GM12878 (cell line): ENCODE data around the gene NEU4. TPM values are rescaled to one million over a fixed set of nuclear protein-coding genes. Genes with fewer than 3 reads are reported as not detected.

Experiments
- ATAC-seq: fragments of 200-7000 bp; cut with Tn5 transposase; 3 replicates; pipeline ENCODE4 v1.9.1; 2020; ENCODE audit warnings: mild to moderate bottlenecking, moderate library complexity
- BruUV-seq: library from RNA; stranded (reverse); fragments of 400-500 nt; replicated peaks from 2 replicates; lab custom pipeline; 2021; lab: Mats Ljungman, UMichigan
- CTCF ChIA-PET: fragments of 300-600 bp; sonication (Branson Sonifier 250); formaldehyde crosslinking; extraction: SDS; loops from one replicate; lab custom pipeline; 2021; ENCODE audit warnings: inconsistent platforms; lab: Yijun Ruan, JAX
- POLR2A ChIA-PET: fragments of 350-600 bp; formaldehyde crosslinking; extraction: SDS; loops from one replicate; lab custom pipeline; 2021; ENCODE audit warnings: inconsistent platforms; lab: Charles Lee
- RAD21 ChIA-PET: fragments of 300-600 bp; sonication (Branson Sonifier 250); formaldehyde crosslinking; loops from one replicate; lab custom pipeline; 2023; ENCODE audit warnings: antibody characterized with exemption; ENCODE audit not compliant: unreplicated experiment; lab: Charles Lee
- SMC1A ChIA-PET: fragments of 300-600 bp; sonication (Branson Sonifier 250); formaldehyde crosslinking; loops from one replicate; lab custom pipeline; 2023; ENCODE audit not compliant: unreplicated experiment, uncharacterized antibody; lab: Charles Lee
- DNase-seq: peaks from one replicate; pipeline ENCODE4 v3.0.0-alpha.2; 2011; ENCODE audit warnings: low read depth, low spot score
- FAIRE-seq: peaks from 3 replicates; lab custom pipeline; 2011; peaks lifted over from hg19 to GRCh38; lab: Jason Lieb, UNC
- H2AFZ ChIP-seq: 2 replicates; pipeline ENCODE4 v1.6.0; 2011; ENCODE audit warnings: low read depth, low read length, control low read depth; ENCODE audit not compliant: control insufficient read depth
- H3K27ac ChIP-seq: 2 replicates; pipeline ENCODE4 v1.5.1; 2011; ENCODE audit warnings: control low read depth; ENCODE audit not compliant: control insufficient read depth, insufficient read depth
- H3K27me3 ChIP-seq, 2 experiments: replicated peaks in 1 of 2; 2 replicates each; pipeline versions ENCODE4 v1.6.0 to v1.6.1; 2011; ENCODE audit warnings: low read length in 1 of 2; ENCODE audit not compliant: control insufficient read depth in 2 of 2, insufficient read depth in 2 of 2
- H3K36me3 ChIP-seq, 2 experiments: 2 replicates each; pipeline ENCODE4 v1.5.1; 2011; ENCODE audit warnings: low read length in 1 of 2; ENCODE audit not compliant: control insufficient read depth in 2 of 2, insufficient read depth in 2 of 2
- H3K4me1 ChIP-seq: 2 replicates; pipeline ENCODE4 v1.6.1; 2011; ENCODE audit warnings: mild to moderate bottlenecking, low read length, moderate library complexity, mixed read lengths; ENCODE audit not compliant: control insufficient read depth, insufficient read depth
- H3K4me2 ChIP-seq: 2 replicates; pipeline ENCODE4 v1.6.0; 2011; ENCODE audit warnings: control low read depth; ENCODE audit not compliant: control insufficient read depth, insufficient read depth
- H3K4me3 ChIP-seq: fragments of 200-600 bp; sonication (generic); 2 replicates; pipeline ENCODE4 v1.5.1; 2016
- H3K79me2 ChIP-seq: 2 replicates; pipeline ENCODE4 v1.6.0; 2011; ENCODE audit warnings: low read length; ENCODE audit not compliant: control insufficient read depth, insufficient read depth
- H3K9ac ChIP-seq: 2 replicates; pipeline ENCODE4 v1.8.0; 2011; ENCODE audit warnings: low read length, control low read depth, mixed read lengths; ENCODE audit not compliant: control insufficient read depth, insufficient read depth
- H3K9me3 ChIP-seq: replicated peaks from 3 replicates; pipeline ENCODE4 v1.5.1; 2011; ENCODE audit warnings: mild to moderate bottlenecking, low read length; ENCODE audit not compliant: control insufficient read depth, insufficient read depth
- H4K20me1 ChIP-seq: 2 replicates; pipeline ENCODE4 v1.6.0; 2011; ENCODE audit not compliant: control insufficient read depth, insufficient read depth
- CBFB ChIP-seq: IDR thresholded peaks from 2 replicates; pipeline ENCODE4 v1.6.1; 2016; ENCODE audit warnings: antibody characterized with exemption, low read depth
- CREM ChIP-seq: IDR thresholded peaks from 2 replicates; pipeline ENCODE4 v1.6.1; 2014; ENCODE audit warnings: antibody characterized with exemption, low read depth
- FOXK2 ChIP-seq: fragments of 450-650 bp; IDR thresholded peaks from 2 replicates; pipeline ENCODE4 v1.6.1; 2017; ENCODE audit warnings: mild to moderate bottlenecking, moderate library complexity
- HDAC2 ChIP-seq: fragments of 200-600 bp; sonication (generic); IDR thresholded peaks from 2 replicates; pipeline ENCODE4 v1.6.1; 2017
- HDGF ChIP-seq: fragments of 450-650 bp; IDR thresholded peaks from 2 replicates; pipeline ENCODE4 v1.6.1; 2016; ENCODE audit warnings: antibody characterized with exemption
- LARP7 ChIP-seq: fragments of 450-650 bp; IDR thresholded peaks from 2 replicates; pipeline ENCODE4 v1.6.1; 2017; ENCODE audit warnings: mild to moderate bottlenecking
- MYC ChIP-seq: IDR thresholded peaks from 2 replicates; pipeline ENCODE4 v1.6.1; 2011; ENCODE audit warnings: mild to moderate bottlenecking, low read length, moderate library complexity, inconsistent platforms; ENCODE audit not compliant: insufficient read depth, insufficient replicate concordance, insufficient read length, severe bottlenecking
- PAX8 ChIP-seq: fragments of 450-650 bp; IDR thresholded peaks from 2 replicates; pipeline ENCODE4 v1.6.1; 2017; ENCODE audit warnings: mild to moderate bottlenecking, moderate library complexity
- RAD51 ChIP-seq: fragments of 450-650 bp; IDR thresholded peaks from 2 replicates; pipeline ENCODE4 v1.6.1; 2016; ENCODE audit warnings: moderate library complexity, mild to moderate bottlenecking, inconsistent platforms
- SMARCA5 ChIP-seq: fragments of 450-650 bp; IDR thresholded peaks from 2 replicates; pipeline ENCODE4 v1.6.1; 2017; ENCODE audit warnings: mild to moderate bottlenecking
- ZNF622 ChIP-seq: fragments of 450-650 bp; IDR thresholded peaks from 2 replicates; pipeline ENCODE4 v1.6.1; 2017; ENCODE audit warnings: mild to moderate bottlenecking, inconsistent platforms
- WGBS: methylation state at CpG from one replicate; pipeline ENCODE4 v1.1.6; 2016; ENCODE audit warnings: low lambda C conversion rate; ENCODE audit not compliant: insufficient replicate concordance, insufficient coverage; ENCODE audit errors: missing lambda C conversion rate; 5-methylcytosine and 5-hydroxymethylcytosine counted together
- in situ Hi-C: fragments of 300-500 bp; cut with MboI; formaldehyde crosslinking; loops from 9 replicates; pipeline ENCODE4 v1.14.3; 2018; ENCODE audit warnings: mixed read lengths
- intact Hi-C: fragments of 100-400 bp; cut with micrococcal nuclease; formaldehyde crosslinking; loops from one replicate; pipeline ENCODE4 v1.14.2; 2022; ENCODE audit not compliant: unreplicated experiment
- polyA plus RNA-seq, 11 experiments: library from polyadenylated mRNA; depleted of rRNA in 4 of 11; unstranded in 6 of 11; stranded (reverse) in 5 of 11; fragments of >200 nt; fragmentation: Nextera tagmentation in 4 of 11; fragmentation: Illumina TruSeq in 1 of 11; extraction: Ambion mirVana in 4 of 11; extraction: Trizol in 1 of 11; gene quantifications; 1 replicate in 1 of 11; 2 replicates in 10 of 11; pipeline versions ENCODE4 v1.2.1 to v1.2.3, GENCODE V29; 2011 to 2016; ENCODE audit warnings: inconsistent platforms in 2 of 11, missing spikeins in 2 of 11, low read depth in 1 of 11
- total RNA-seq, 4 experiments: library from RNA; depleted of rRNA in 3 of 4; stranded (reverse); fragments of >200 nt in 3 of 4; fragmentation: Illumina TruSeq in 1 of 4; extraction: Trizol in 1 of 4; gene quantifications; 2 replicates each; pipeline versions ENCODE4 v1.2.1 to v1.2.3, GENCODE V29; 2013 to 2021
- TF ChIP-seq, protein P1 (sequence below): fragments of 450-650 bp; IDR thresholded peaks from 2 replicates; pipeline ENCODE4 v1.6.1; 2016; ENCODE audit warnings: mild to moderate bottlenecking

NEU4 gene
- total and polyA plus RNA-seq, 10 of the 15 experiments (the other 5 are each of a cell fraction or from before 2014, with no cell fraction given) = 0.01 to 0.28 (median 0.14) TPM; not detected in 5

- ChIA-PET SMC1A (no interaction called here), RAD21 (no interaction called here), POLR2A (interaction anchor here (1.0 kb wide), 1 partner anchor 9 kb away, joined by 3 read pairs; no protein-coding TSS in a partner anchor), CTCF (no interaction called here)
- intact Hi-C loops = no loop called here
- peak; percentile 97 for FAIRE-seq
- Histone ChIP-seq H3K27me3 (no peaks in the 10 kb centered on the region; a peak in 1 of 4 replicates), H3K4me3 (no peak overlapping the region; the same call in 1 of the 2 replicates), H3K4me1 (peaks cover 38% of the 10 kb centered on the region), H3K27ac (no peak overlapping the region), H2AFZ (no peak overlapping the region), H3K36me3 (no peaks in the 10 kb centered on the region), H3K9me3 (no peaks in the 10 kb centered on the region; the same call in 1 of the 3 replicates), H3K4me2 (peak overlapping the region; percentile 62; the same call in 1 of the 2 replicates), H4K20me1 (peaks cover 3% of the 10 kb centered on the region; the same call in 1 of the 2 replicates), H3K79me2 (no peaks in the 10 kb centered on the region), H3K9ac (no peak overlapping the region)
- ATAC-seq = no peak
- in situ Hi-C loops = no loop called here
- TF ChIP-seq PAX8 = no peak
- TF ChIP-seq RAD51 = no peak
- TF ChIP-seq CREM = no peak
- peak; percentile 75; the same call in 1 of the 2 replicates for TF ChIP-seq SMARCA5
- TF ChIP-seq, protein P1, sequence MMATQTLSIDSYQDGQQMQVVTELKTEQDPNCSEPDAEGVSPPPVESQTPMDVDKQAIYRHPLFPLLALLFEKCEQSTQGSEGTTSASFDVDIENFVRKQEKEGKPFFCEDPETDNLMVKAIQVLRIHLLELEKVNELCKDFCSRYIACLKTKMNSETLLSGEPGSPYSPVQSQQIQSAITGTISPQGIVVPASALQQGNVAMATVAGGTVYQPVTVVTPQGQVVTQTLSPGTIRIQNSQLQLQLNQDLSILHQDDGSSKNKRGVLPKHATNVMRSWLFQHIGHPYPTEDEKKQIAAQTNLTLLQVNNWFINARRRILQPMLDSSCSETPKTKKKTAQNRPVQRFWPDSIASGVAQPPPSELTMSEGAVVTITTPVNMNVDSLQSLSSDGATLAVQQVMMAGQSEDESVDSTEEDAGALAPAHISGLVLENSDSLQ = 0 out of 2 replicates have a peak, but pooled peaks have one; percentile 14
- TF ChIP-seq CBFB = no peak
- peak; percentile 23 for TF ChIP-seq MYC
- no peak for TF ChIP-seq HDAC2
- TF ChIP-seq ZNF622 = peak; percentile 24; the same call in 1 of the 2 replicates
- TF ChIP-seq LARP7 = peak; percentile 58; the same call in 1 of the 2 replicates
- TF ChIP-seq FOXK2 = no peak
- peak; percentile 98 for TF ChIP-seq HDGF
- DNase-seq = no peak
- no TSS peak for BruUV-seq
- WGBS = 94% methylated on average over 2 of the region's 2 CpGs
Observed at GRCh38 chr2:241864168-241864849, 55.3 kb downstream of the NEU4 start.
